ENCODE results near the gene SYPL1. TPM values are rescaled to one million over a fixed set of nuclear protein-coding genes. Genes with fewer than 3 reads are reported as not detected.

The SYPL1 gene
- polyA plus RNA-seq, 2 donors = 66.3 to 101 TPM

DNA sequence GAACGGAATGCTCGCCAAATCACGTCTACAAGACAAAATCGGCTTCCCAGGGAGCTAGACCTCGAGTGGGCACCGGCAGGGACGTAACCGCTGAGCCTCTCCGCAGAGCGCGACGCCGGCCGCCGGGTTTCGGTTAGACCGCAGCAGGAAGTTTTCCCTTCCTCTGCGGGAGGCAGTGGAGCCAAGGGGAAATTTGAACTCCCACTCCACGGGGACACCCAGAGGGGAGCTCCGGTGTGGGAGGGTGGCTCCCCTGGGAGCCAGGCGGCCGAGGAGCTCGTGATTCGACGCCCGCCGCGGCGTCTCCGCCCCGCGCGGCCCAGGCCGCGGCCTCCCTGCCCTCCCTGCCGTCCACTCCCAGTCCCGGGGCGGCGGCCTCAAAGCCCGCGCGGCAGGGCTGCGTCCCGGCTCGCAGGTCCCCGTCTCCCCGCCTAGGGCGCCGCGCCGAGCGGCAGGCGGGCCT is 426 bp downstream of the SYPL1 start:
- Histone ChIP-seq H3K4me3 (ENCODE audit: low read depth in 1 of 2, low read length in 2 of 2) (peak overlapping the region; percentile 65 to 94), H3K36me3 (ENCODE audit: control insufficient read depth in 2 of 2, insufficient read depth in 2 of 2, low read length in 1 of 2) (no peaks in the 10 kb centered on the region), H3K9me3 (ENCODE audit: control insufficient read depth in 2 of 2, insufficient read depth in 1 of 2, low read depth in 1 of 2, low read length in 1 of 2) (no peaks in the 10 kb centered on the region), H3K27me3 (ENCODE audit: control insufficient read depth in 1 of 2, insufficient read depth in 2 of 2, low read length in 2 of 2) (no peaks in the 10 kb centered on the region), H3K27ac (ENCODE audit: low read depth in 2 of 2, low read length in 1 of 2) (peak overlapping the region; percentile 98 to 100), H3K4me1 (ENCODE audit: control insufficient read depth in 2 of 2, insufficient read depth in 2 of 2, low read length in 1 of 2) (no peaks in the 10 kb centered on the region)
- WGBS, 2 donors = 1% methylated on average over 39 to 53 of the region's 53 CpGs

DNA sequence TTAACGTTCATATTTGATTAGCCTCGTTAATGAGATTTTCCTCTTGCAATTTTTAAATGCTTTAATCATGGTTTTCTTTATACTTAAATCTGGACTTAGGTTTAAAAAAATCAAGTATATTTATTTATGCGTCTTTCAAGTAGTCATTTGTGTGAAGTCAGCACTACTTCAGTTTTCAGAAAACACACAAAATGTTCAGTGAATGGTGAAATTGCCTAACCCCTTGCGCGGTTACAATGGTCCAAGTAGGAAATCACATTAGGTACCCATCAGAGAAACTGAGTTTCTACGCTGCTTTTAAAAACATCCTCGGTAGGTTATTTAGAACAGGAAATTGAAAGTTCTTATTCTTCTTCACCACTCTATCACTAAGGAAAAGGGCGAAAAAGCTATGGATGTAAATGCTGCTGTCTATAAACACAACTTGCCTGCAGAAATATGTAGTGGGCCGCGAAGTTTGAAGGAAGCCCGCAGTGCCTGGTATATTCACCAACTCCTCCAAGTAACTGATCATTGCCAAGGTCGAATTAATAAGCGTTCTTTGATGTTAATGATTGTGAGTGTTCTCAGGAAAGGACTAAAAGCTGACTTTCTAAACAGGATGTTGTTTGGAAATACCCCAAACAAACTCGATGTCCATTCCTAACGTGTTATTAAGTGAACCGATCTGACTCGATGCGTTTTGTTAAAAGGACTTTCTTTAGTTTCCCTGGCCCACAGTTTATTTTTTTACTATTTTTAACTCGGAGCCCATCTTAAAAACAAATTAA is 1.0 kb downstream of the SYPL1 start:
- no peaks in the 10 kb centered on the region for H3K36me3 ChIP-seq (ENCODE audit: control insufficient read depth in 2 of 2, insufficient read depth in 2 of 2, low read length in 1 of 2)

DNA sequence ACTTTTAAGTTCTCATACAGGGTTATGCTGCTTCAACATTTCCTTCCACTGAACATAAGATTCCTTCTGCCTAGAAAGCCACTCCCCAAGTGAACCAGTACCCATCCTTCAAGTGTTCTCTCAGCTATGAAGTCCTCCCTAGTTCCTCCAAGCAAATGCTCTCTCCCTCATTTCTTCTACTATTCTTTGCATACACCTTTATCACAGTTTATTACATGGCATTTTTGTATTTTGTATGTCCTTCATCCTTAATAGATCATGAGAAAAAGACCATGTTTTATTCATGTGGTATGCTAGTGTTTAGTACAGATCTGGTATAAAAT is 1.9 kb downstream of the SYPL1 start:
- H3K36me3 ChIP-seq (ENCODE audit: control insufficient read depth in 2 of 2, insufficient read depth in 2 of 2, low read length in 1 of 2) = no peaks in the 10 kb centered on the region
- no peak overlapping the region for H3K27ac ChIP-seq (ENCODE audit: low read depth in 2 of 2, low read length in 1 of 2)
- H3K4me3 ChIP-seq (ENCODE audit: low read depth in 1 of 2, low read length in 2 of 2) = peak overlapping the region in 1 of 2 donors; percentile 34
- H3K27me3 ChIP-seq (ENCODE audit: control insufficient read depth in 1 of 2, insufficient read depth in 2 of 2, low read length in 2 of 2) = no peaks in the 10 kb centered on the region
- H3K9me3 ChIP-seq (ENCODE audit: control insufficient read depth in 2 of 2, insufficient read depth in 1 of 2, low read depth in 1 of 2, low read length in 1 of 2) = no peaks in the 10 kb centered on the region
- no peaks in the 10 kb centered on the region for H3K4me1 ChIP-seq (ENCODE audit: control insufficient read depth in 2 of 2, insufficient read depth in 2 of 2, low read length in 1 of 2)

More for the DNA sequence above, 1.0 kb downstream of the SYPL1 start:
- Histone ChIP-seq H3K4me3 (ENCODE audit: low read depth in 1 of 2, low read length in 2 of 2) (peak overlapping the region; percentile 65 to 94), H3K9me3 (ENCODE audit: control insufficient read depth in 2 of 2, insufficient read depth in 1 of 2, low read depth in 1 of 2, low read length in 1 of 2) (no peaks in the 10 kb centered on the region), H3K27me3 (ENCODE audit: control insufficient read depth in 1 of 2, insufficient read depth in 2 of 2, low read length in 2 of 2) (no peaks in the 10 kb centered on the region), H3K4me1 (ENCODE audit: control insufficient read depth in 2 of 2, insufficient read depth in 2 of 2, low read length in 1 of 2) (no peaks in the 10 kb centered on the region), H3K27ac (ENCODE audit: low read depth in 2 of 2, low read length in 1 of 2) (peak overlapping the region; percentile 98 to 100)
- WGBS, 2 donors = 4 to 7% methylated on average over 19 of the region's 19 CpGs

DNA sequence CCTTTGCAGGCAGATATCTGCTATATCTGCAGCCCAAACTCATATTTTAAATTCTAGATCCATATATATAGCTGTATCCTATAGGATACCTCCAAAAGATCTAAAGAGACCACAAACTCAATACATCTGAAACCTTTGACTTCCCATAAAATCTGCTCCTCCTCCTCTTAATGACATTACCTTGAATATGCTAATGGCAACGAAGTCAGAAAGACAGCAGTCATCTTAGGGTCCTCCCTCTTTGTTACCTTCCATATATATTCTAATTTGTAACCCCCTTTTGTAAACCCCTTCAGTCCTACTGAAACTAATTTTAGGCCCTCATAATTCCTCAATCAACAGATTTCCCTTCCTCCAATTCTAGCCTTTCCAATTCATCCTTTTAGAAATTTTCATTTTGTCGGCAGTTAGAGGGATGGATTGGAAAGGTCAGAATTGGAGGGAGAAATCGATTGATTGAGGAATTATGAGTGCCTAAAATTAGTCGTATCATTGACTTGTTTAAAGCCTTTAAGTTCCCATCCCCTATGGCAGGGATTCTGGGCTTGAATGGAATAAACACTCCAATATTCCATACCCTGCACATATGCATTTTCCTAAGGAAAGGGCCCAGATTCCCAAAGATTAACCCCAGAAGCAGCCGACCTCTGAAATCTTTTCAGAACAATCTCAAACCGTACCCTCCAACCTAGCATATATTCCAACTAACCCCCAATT is 2.4 kb downstream of the SYPL1 start:
- Histone ChIP-seq H3K27me3 (ENCODE audit: control insufficient read depth in 1 of 2, insufficient read depth in 2 of 2, low read length in 2 of 2) (no peaks in the 10 kb centered on the region), H3K4me1 (ENCODE audit: control insufficient read depth in 2 of 2, insufficient read depth in 2 of 2, low read length in 1 of 2) (no peaks in the 10 kb centered on the region), H3K9me3 (ENCODE audit: control insufficient read depth in 2 of 2, insufficient read depth in 1 of 2, low read depth in 1 of 2, low read length in 1 of 2) (no peaks in the 10 kb centered on the region), H3K27ac (ENCODE audit: low read depth in 2 of 2, low read length in 1 of 2) (no peak overlapping the region), H3K4me3 (ENCODE audit: low read depth in 1 of 2, low read length in 2 of 2) (peak overlapping the region in 1 of 2 donors; percentile 34), H3K36me3 (ENCODE audit: control insufficient read depth in 2 of 2, insufficient read depth in 2 of 2, low read length in 1 of 2) (no peaks in the 10 kb centered on the region)
- 67 to 73% methylated on average over 6 of the region's 6 CpGs for WGBS, 2 donors

DNA sequence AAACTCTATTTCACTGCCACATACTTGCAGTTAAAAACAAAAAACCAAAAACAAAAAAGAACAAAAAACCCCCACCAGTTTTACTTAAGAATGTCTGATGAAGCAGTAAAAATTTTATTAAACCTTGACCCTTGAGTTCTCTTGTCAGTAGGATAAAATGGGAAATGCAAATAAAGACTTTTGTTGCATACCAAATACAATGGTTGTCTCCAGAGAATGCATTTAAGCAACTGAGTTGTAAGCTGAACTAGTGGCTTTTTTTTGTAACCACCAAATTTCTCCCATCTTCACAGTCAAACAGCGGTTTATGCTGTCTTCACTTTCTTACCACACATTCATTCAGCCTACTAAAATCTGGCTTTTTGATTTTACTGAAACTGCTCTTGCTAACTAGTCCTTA is 3.1 kb downstream of the SYPL1 start:
- no peaks in the 10 kb centered on the region for H3K4me1 ChIP-seq (ENCODE audit: control insufficient read depth in 2 of 2, insufficient read depth in 2 of 2, low read length in 1 of 2)
- WGBS, 2 donors = 69 to 77% methylated on average over 1 of the region's 1 CpG
- H3K27me3 ChIP-seq (ENCODE audit: control insufficient read depth in 1 of 2, insufficient read depth in 2 of 2, low read length in 2 of 2) = no peaks in the 10 kb centered on the region
- H3K27ac ChIP-seq (ENCODE audit: low read depth in 2 of 2, low read length in 1 of 2) = no peak overlapping the region
- no peaks in the 10 kb centered on the region for H3K9me3 ChIP-seq (ENCODE audit: control insufficient read depth in 2 of 2, insufficient read depth in 1 of 2, low read depth in 1 of 2, low read length in 1 of 2)
- peak overlapping the region in 1 of 2 donors; percentile 15 for H3K4me3 ChIP-seq (ENCODE audit: low read depth in 1 of 2, low read length in 2 of 2)
- H3K36me3 ChIP-seq (ENCODE audit: control insufficient read depth in 2 of 2, insufficient read depth in 2 of 2, low read length in 1 of 2) = peaks cover 0 to 2% of the 10 kb centered on the region in 2 donors

DNA sequence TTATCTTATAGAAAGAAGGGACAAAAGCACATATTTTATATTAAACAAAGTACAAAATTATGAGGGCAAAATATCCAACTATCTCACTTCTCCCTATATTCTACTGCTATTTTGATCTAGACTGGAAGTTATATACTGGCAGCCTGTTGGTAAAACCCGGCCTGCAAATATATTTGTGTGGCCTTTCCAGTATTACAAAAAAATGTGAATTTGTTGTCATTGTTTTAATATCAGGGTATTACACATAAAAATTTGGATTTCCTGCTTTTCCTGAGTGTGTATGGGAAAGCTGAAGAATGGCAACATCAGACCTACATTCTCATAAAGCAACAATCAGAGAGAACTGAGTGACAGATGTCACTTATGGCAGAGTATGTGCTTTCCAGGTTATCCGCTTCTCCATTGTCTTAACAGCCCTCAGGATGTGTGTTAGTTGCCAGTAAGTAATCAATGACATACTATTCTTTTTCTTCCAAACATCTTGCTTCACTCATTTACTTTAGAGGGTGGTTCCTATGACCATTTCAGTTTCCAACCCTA is 7.3 kb downstream of the SYPL1 start:
- no peak overlapping the region for H3K27ac ChIP-seq (ENCODE audit: low read depth in 2 of 2, low read length in 1 of 2)
- no peaks in the 10 kb centered on the region for H3K27me3 ChIP-seq (ENCODE audit: control insufficient read depth in 1 of 2, insufficient read depth in 2 of 2, low read length in 2 of 2)
- no peaks in the 10 kb centered on the region for H3K4me1 ChIP-seq (ENCODE audit: control insufficient read depth in 2 of 2, insufficient read depth in 2 of 2, low read length in 1 of 2)
- peaks cover 0 to 3% of the 10 kb centered on the region in 2 donors for H3K36me3 ChIP-seq (ENCODE audit: control insufficient read depth in 2 of 2, insufficient read depth in 2 of 2, low read length in 1 of 2)
- H3K4me3 ChIP-seq (ENCODE audit: low read depth in 1 of 2, low read length in 2 of 2) = peak overlapping the region in 1 of 2 donors; percentile 1
- WGBS, 2 donors = 76 to 78% methylated on average over 2 of the region's 2 CpGs
- H3K9me3 ChIP-seq (ENCODE audit: control insufficient read depth in 2 of 2, insufficient read depth in 1 of 2, low read depth in 1 of 2, low read length in 1 of 2) = no peaks in the 10 kb centered on the region

DNA sequence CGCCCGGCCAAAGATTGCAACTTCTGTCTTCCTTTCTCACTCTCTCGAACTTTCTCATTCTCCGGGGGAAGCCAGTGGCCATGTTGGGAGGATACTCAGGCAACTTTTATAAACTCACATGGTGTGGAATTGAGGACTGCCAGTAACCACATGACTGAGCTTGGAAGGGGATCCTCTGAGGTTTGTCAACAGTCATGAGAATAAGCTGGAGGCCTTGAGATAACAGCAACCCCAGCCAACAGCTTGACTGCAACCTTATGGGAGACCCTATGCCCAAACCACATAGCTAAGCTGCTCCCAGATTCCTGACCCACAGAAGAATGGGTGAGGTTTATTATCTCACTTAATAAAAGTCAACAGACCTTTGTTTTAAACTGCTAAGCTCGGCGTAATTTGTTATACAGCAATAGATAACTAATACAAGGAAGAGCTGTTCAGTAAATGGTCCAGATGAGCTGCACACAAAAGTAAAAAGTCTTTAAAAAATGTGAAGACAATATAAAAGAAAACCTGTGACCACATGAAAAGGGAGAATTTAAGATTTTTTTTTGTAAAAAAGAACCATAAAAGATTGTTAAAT is 9.6 kb downstream of the SYPL1 start:
- H3K9me3 ChIP-seq (ENCODE audit: control insufficient read depth in 2 of 2, insufficient read depth in 1 of 2, low read depth in 1 of 2, low read length in 1 of 2) = no peaks in the 10 kb centered on the region
- H3K27me3 ChIP-seq (ENCODE audit: control insufficient read depth in 1 of 2, insufficient read depth in 2 of 2, low read length in 2 of 2) = no peaks in the 10 kb centered on the region
- WGBS, 2 donors = 94% methylated on average over 6 of the region's 6 CpGs
- peaks cover 0 to 3% of the 10 kb centered on the region in 2 donors for H3K36me3 ChIP-seq (ENCODE audit: control insufficient read depth in 2 of 2, insufficient read depth in 2 of 2, low read length in 1 of 2)
- no peaks in the 10 kb centered on the region for H3K4me1 ChIP-seq (ENCODE audit: control insufficient read depth in 2 of 2, insufficient read depth in 2 of 2, low read length in 1 of 2)
- no peak overlapping the region for H3K27ac ChIP-seq (ENCODE audit: low read depth in 2 of 2, low read length in 1 of 2)
- no peak overlapping the region for H3K4me3 ChIP-seq (ENCODE audit: low read depth in 1 of 2, low read length in 2 of 2)

DNA sequence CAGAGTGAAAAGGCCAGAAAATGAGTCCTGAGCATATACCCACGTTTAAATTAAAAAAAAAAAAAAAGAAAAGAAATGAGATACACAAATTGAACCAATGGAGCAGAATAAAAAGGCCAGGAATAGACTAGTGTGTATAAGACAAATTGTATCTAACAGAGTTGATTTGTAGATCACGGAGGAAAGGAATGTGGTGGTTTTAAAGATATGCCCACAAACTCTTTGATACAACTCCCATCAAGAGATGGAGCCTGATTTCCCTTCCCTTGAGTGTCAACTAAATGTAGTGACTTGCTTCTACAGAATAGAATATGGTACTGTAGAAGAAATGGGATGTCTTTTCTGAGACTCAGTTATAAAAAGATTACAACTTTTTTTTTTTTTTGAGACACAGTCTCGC is 10.4 kb downstream of the SYPL1 start:
- Histone ChIP-seq H3K9me3 (ENCODE audit: control insufficient read depth in 2 of 2, insufficient read depth in 1 of 2, low read depth in 1 of 2, low read length in 1 of 2) (no peaks in the 10 kb centered on the region), H3K4me3 (ENCODE audit: low read depth in 1 of 2, low read length in 2 of 2) (no peak overlapping the region), H3K4me1 (ENCODE audit: control insufficient read depth in 2 of 2, insufficient read depth in 2 of 2, low read length in 1 of 2) (no peaks in the 10 kb centered on the region), H3K36me3 (ENCODE audit: control insufficient read depth in 2 of 2, insufficient read depth in 2 of 2, low read length in 1 of 2) (peaks cover 0 to 3% of the 10 kb centered on the region in 2 donors), H3K27me3 (ENCODE audit: control insufficient read depth in 1 of 2, insufficient read depth in 2 of 2, low read length in 2 of 2) (no peaks in the 10 kb centered on the region), H3K27ac (ENCODE audit: low read depth in 2 of 2, low read length in 1 of 2) (no peak overlapping the region)
- 78 to 83% methylated on average over 3 of the region's 3 CpGs for WGBS, 2 donors

DNA sequence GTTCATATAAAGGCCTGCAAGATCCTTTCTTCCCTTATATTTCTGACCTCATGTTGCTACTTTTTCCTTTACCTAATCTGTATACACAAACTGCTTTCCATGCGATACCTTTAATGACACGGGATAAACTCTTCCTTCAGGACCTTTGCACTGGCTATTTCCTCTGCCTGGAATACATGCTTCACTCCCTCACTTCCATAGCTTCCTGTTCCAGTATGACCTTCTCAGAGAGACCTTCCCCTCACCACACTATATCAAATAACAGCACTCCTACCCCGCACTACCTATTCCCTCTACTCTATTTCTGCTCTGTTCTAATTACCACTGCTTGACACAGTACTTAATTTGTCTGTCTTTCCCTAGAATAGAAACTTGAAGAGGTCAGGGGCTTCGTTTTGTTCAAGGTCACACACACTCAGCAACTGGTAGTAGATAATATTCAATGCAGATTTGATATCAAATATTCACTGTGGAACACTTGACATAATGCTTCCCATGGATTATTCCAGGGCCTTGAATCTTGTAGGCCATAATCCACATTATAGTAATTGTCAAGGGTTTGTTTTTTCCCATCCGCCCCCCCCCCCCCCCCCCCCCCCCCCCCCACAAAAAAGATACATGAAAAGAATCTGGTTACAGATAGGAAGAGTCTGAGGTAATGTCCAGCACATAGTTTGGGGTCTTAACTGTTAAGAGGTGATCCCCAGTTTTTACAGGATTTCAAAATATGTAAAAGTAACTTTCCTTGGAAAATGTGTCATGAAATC is 11.1 kb downstream of the SYPL1 start:
- no peaks in the 10 kb centered on the region for H3K9me3 ChIP-seq (ENCODE audit: control insufficient read depth in 2 of 2, insufficient read depth in 1 of 2, low read depth in 1 of 2, low read length in 1 of 2)
- no peaks in the 10 kb centered on the region for H3K4me1 ChIP-seq (ENCODE audit: control insufficient read depth in 2 of 2, insufficient read depth in 2 of 2, low read length in 1 of 2)
- no peak overlapping the region for H3K4me3 ChIP-seq (ENCODE audit: low read depth in 1 of 2, low read length in 2 of 2)
- H3K27ac ChIP-seq (ENCODE audit: low read depth in 2 of 2, low read length in 1 of 2) = no peak overlapping the region
- H3K36me3 ChIP-seq (ENCODE audit: control insufficient read depth in 2 of 2, insufficient read depth in 2 of 2, low read length in 1 of 2) = peaks cover 0 to 3% of the 10 kb centered on the region in 2 donors
- H3K27me3 ChIP-seq (ENCODE audit: control insufficient read depth in 1 of 2, insufficient read depth in 2 of 2, low read length in 2 of 2) = no peaks in the 10 kb centered on the region
- WGBS, 2 donors = 77 to 83% methylated on average over 5 of the region's 5 CpGs

All from esophagus (tissue), 2 donors.